Mucosa of descending colon (tissue), 3 donors: ENCODE data around the gene SRRT. TPM values are rescaled to one million over a fixed set of nuclear protein-coding genes. Genes with fewer than 3 reads are reported as not detected.

Source experiments
- ATAC-seq: fragments of 200-7000 bp; cut with Tn5 transposase; one replicate; pipeline ENCODE4 v1.9.1; 2020; ENCODE audit warnings: mild to moderate bottlenecking, moderate library complexity
- DNase-seq, 3 donors: peaks; one replicate each; pipeline ENCODE4 v3.0.0-alpha.2; 2020
- H3K36me3 ChIP-seq: fragments of 200-600 bp; one replicate; pipeline ENCODE4 v1.8.0; 2021; ENCODE audit warnings: low read depth, mild to moderate bottlenecking
- H3K4me1 ChIP-seq: fragments of 200-600 bp; one replicate; pipeline ENCODE4 v1.8.0; 2021; ENCODE audit warnings: low read depth, mild to moderate bottlenecking
- H3K4me3 ChIP-seq: fragments of 200-600 bp; one replicate; pipeline ENCODE4 v1.8.0; 2021; ENCODE audit warnings: mild to moderate bottlenecking
- H3K9me3 ChIP-seq: fragments of 200-600 bp; one replicate; pipeline ENCODE4 v1.8.0; 2021; ENCODE audit warnings: mild to moderate bottlenecking
- CTCF ChIP-seq: fragments of 200-600 bp; IDR thresholded peaks from one replicate; pipeline ENCODE4 v1.8.0; 2022; ENCODE audit warnings: antibody characterized with exemption, mild to moderate bottlenecking
- intact Hi-C, 2 donors: fragments of 100-400 bp; cut with DNase I in 1 of 2; cut with micrococcal nuclease in 1 of 2; formaldehyde crosslinking; loops; one replicate each; pipeline versions ENCODE4 v1.11.0 to v1.11.1; 2022; cut with DNase I, micrococcal nuclease
- total RNA-seq, 3 donors: library from RNA; stranded (reverse); fragmentation: NEBNext Ultra II Directional in 2 of 3; extraction: Animal tissue kit (Norgen Biotek cat#: 25700) in 2 of 3; gene quantifications; one replicate each; pipeline versions ENCODE4 v1.2.1 to v1.2.4, GENCODE V29; 2021 to 2023
- donor health status: DM: no; HTN: no; CAD: no; lungs with moderate emphysema.
- donor health status: DM: no; HTN: no; CAD: no.
- donor health status: DM: no; HTN: yes; CAD: no.

SRRT gene
- total RNA-seq, 3 donors from 2014 or later, result 112 to 129 (median 120) TPM

GRCh38 chr7:100892364-100893317, 17.7 kb downstream of the SRRT start:
- peak in 2 of 3 donors; percentile 31 to 57 for DNase-seq
- intact Hi-C loops, result no loop called here

DNA sequence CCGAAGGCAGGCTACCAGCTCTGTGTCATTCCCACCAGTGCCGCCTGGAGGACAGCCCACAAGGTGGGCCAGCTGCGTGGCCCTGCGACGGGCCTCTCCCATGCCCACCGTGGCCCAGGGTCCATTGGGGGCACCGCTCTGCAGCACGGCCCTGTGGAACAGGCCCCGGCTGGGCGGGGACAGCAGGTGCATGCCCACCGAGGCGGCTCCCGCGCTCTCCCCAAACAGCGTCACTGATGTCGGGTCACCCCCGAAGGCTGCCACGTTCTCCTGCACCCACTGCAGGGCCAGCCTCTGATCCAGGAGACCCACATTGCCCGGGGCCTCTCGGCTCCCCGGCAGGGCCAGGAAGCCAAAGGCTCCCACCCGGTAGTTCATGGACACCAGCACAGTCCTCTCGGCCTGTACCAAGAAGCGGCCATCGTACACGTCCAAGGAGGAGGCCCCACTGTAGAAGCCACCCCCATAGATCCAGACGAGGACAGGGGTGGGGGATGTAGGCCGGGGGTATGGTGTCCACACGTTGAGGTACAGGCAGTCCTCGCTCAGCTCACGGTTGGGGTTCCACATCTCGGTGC, 18.5 kb downstream of the SRRT start:
- Histone ChIP-seq H3K4me3 (no peak overlapping the region), H3K9me3 (no peaks in the 10 kb centered on the region), H3K36me3 (no peaks in the 10 kb centered on the region), H3K4me1 (peaks cover 45% of the 10 kb centered on the region)
- intact Hi-C loops, result no loop called here
- TF ChIP-seq CTCF, result no peak
- ATAC-seq (no peak), DNase-seq (no peak)

More at GRCh38 chr7:100892364-100893317, 17.7 kb downstream of the SRRT start:
- Histone ChIP-seq H3K4me1 (peaks cover 48% of the 10 kb centered on the region), H3K4me3 (no peak overlapping the region), H3K9me3 (no peaks in the 10 kb centered on the region), H3K36me3 (no peaks in the 10 kb centered on the region)
- TF ChIP-seq CTCF, result no peak
- no peak for ATAC-seq

GRCh38 chr7:100893910-100894721, 19.2 kb downstream of the SRRT start:
- no peaks in the 10 kb centered on the region for H3K36me3 ChIP-seq
- TF ChIP-seq CTCF, result no peak
- H3K4me1 ChIP-seq, result peaks cover 42% of the 10 kb centered on the region
- H3K4me3 ChIP-seq, result no peak overlapping the region
- ATAC-seq (no peak), DNase-seq (no peak)
- intact Hi-C loops, result no loop called here
- H3K9me3 ChIP-seq, result no peaks in the 10 kb centered on the region

DNA sequence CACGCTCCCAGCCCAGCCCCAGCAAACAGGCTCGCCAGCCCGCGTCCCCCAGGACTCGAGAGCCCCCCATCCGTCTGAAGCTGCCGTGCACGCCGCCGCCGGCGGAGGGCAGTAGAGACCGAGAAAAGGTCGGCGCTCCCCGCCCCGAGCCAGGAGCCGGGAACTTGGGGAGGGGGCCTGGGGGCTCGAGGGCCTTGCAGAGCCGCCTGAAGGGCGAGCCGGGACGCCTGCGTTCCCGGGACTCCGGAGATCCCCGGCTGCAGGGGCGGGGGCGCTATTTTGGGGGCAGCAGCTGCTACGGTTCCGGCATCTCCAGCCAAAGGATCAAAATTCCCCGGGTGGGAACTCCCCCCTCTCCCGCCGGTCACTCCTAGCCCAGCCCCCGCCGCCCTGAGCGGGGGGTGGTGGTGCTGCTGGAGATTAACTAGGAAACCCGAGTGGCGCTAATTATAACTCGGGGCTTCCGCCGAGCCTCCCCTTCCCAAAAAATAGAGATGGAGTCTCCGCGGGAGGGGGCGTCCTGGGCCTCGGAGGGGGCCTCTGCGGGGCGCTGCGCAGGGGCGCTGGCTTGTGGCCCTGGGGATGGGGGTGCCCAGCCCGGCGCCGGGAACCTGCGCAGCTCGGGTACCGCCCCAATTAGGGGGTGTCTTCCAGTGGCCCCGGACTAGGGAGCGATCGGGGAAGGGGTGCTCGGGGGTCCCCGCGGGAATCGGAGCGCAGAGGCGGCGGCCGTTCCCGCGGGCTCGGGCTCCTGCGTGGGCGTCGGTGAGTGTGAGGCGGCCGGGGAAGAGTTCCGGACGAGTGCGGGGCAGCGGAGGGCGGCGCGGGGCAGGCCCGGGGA, 20.2 kb downstream of the SRRT start:
- Histone ChIP-seq H3K4me3 (no peak overlapping the region), H3K36me3 (no peaks in the 10 kb centered on the region), H3K4me1 (peaks cover 42% of the 10 kb centered on the region), H3K9me3 (no peaks in the 10 kb centered on the region)
- ATAC-seq, result peak; percentile 2
- peak; percentile 67 to 75 (median 68) for DNase-seq
- peak; percentile 69 for TF ChIP-seq CTCF
- intact Hi-C loops, result loop anchor here (5.0 kb wide), 2 partner anchors 72 to 162 kb away; partner anchors contain the start of gene MUC12 (in 1 of the 2)

GRCh38 chr7:100895701-100895955, 20.7 kb downstream of the SRRT start, which contains the start of gene ACHE:
Gene ACHE (minus strand): TSS chr7:100895888. CDS start chr7:100894232, 1,656 bp downstream.
- Histone ChIP-seq H3K4me1 (peaks cover 39% of the 10 kb centered on the region), H3K36me3 (no peaks in the 10 kb centered on the region), H3K9me3 (no peaks in the 10 kb centered on the region), H3K4me3 (no peak within 1 kb of the TSS)
- peak; percentile 37 for ATAC-seq
- no peak for DNase-seq
- TF ChIP-seq CTCF, result no peak
- intact Hi-C loops, result loop anchor here (5.0 kb wide), 2 partner anchors 72 to 162 kb away; partner anchors contain the start of gene MUC12 (in 1 of the 2)
